GM12874 (cell line): ENCODE data around the gene DDR2.

Experiments
- CTCF ChIP-seq: IDR thresholded peaks from 2 replicates; pipeline ENCODE4 v1.5.1; 2011; ENCODE audit warnings: low read depth, mild to moderate bottlenecking, control low read depth, low read length, moderate library complexity; ENCODE audit not compliant: insufficient read depth

DDR2 gene

GRCh38 chr1:162632698-162633080 lies 425 bp downstream of the DDR2 start:
- TF ChIP-seq CTCF: no peak

GRCh38 chr1:162633081-162633762 lies 958 bp downstream of the DDR2 start:
- TF ChIP-seq CTCF: no peak

- TF ChIP-seq CTCF: no peak
Observed at GRCh38 chr1:162635418-162635817, 3.2 kb downstream of the DDR2 start.

GRCh38 chr1:162639718-162640117 lies 7.5 kb downstream of the DDR2 start:
- TF ChIP-seq CTCF: no peak

GRCh38 chr1:162641114-162641513 lies 8.8 kb downstream of the DDR2 start:
- no peak for TF ChIP-seq CTCF

- no peak for TF ChIP-seq CTCF
Observed at GRCh38 chr1:162644986-162645314, 12.7 kb downstream of the DDR2 start.

- TF ChIP-seq CTCF: no peak
Observed at GRCh38 chr1:162645666-162646065, 13.4 kb downstream of the DDR2 start.
